GM12891 (cell line): ENCODE measurements around the gene ICAM3.

Experiments used
- POLR2A ChIP-seq: IDR thresholded peaks from 2 replicates; pipeline ENCODE4 v1.6.1; 2011; ENCODE audit warnings: low read depth, low read length, control low read depth
- POLR2AphosphoS5 ChIP-seq: IDR thresholded peaks from 2 replicates; pipeline ENCODE4 v1.6.1; 2011; ENCODE audit warnings: low read depth, low read length, control low read depth
- POU2F2 ChIP-seq: IDR thresholded peaks from 2 replicates; pipeline ENCODE4 v1.6.1; 2011; ENCODE audit warnings: low read depth, mild to moderate bottlenecking, control low read depth, low read length, moderate library complexity
- SPI1 ChIP-seq: IDR thresholded peaks from 2 replicates; pipeline ENCODE4 v1.6.1; 2011; ENCODE audit warnings: low read depth, low read length, control low read depth
- TAF1 ChIP-seq: IDR thresholded peaks from 2 replicates; pipeline ENCODE4 v1.6.1; 2011; ENCODE audit warnings: low read depth, low read length, control low read depth

GRCh38 chr19:10289836-10290356 lies 49.5 kb downstream of the ICAM3 start, which contains the start of gene ICAM5:
- TF ChIP-seq POLR2A, result no peak
- TF ChIP-seq SPI1, result no peak
- no peak for TF ChIP-seq POLR2AphosphoS5
- no peak for TF ChIP-seq TAF1
- TF ChIP-seq POU2F2, result no peak
